Sigmoid colon (tissue), 4 donors: ENCODE data around the gene ERFL.

ENCODE experiments used
- EP300 ChIP-seq, 4 donors: sonication (generic); formaldehyde crosslinking; IDR thresholded peaks; one replicate each; pipeline ENCODE4 v1.6.1; 2017; ENCODE audit warnings: antibody characterized with exemption in 4 of 4
- POLR2A ChIP-seq, 2 donors: fragments of 450-650 bp; IDR thresholded peaks; one replicate each; pipeline ENCODE4 v1.6.1; 2016; ENCODE audit warnings: antibody characterized with exemption in 2 of 2, mild to moderate bottlenecking in 2 of 2, moderate library complexity in 2 of 2
- POLR2AphosphoS5 ChIP-seq, 4 donors: sonication (generic); formaldehyde crosslinking; IDR thresholded peaks; one replicate each; pipeline ENCODE4 v1.6.1; 2017; ENCODE audit warnings: antibody characterized with exemption in 4 of 4
- TF ChIP-seq, protein P1 (sequence below), 4 experiments: fragments of 450-650 bp in 3 of 4; fragments of 200-600 bp in 1 of 4; IDR thresholded peaks; one replicate each; pipeline ENCODE4 v1.5.1; 2016 to 2019; ENCODE audit warnings: antibody characterized with exemption in 4 of 4, mild to moderate bottlenecking in 3 of 4, moderate library complexity in 2 of 4

DNA sequence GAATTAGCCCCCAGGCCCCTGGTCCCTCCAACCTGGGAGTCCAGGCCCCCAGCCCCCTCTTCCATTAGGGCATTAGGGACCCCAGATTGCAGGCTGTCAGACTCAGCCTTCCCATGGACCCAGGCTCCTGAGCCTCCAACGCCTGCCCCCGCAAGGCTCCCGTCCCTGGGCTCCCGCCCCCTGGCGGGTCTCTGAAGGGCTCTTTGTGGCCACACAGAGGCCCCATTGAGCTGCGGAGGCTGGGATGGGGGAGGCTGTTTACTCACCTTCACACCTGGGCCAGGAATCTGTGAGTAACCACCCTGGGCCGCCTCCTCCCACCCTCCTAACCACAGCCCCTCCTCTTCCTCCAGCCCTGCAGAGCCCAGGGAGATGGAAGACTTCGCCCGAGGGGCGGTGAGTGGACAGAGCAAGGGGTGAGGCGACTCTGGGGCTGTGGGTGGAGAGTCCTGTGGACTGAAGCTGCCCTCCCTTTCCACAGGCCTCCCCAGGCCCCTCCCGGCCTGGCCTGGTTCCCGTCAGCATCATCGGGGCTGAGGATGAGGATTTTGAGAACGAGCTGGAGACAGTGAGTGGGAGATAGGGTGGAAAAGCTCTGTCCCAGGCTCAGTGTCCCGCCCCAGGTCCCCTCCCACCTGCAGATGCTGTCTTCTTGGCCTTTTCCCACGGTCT lies 40.4 kb downstream of the ERFL start:
- TF ChIP-seq, protein P1, sequence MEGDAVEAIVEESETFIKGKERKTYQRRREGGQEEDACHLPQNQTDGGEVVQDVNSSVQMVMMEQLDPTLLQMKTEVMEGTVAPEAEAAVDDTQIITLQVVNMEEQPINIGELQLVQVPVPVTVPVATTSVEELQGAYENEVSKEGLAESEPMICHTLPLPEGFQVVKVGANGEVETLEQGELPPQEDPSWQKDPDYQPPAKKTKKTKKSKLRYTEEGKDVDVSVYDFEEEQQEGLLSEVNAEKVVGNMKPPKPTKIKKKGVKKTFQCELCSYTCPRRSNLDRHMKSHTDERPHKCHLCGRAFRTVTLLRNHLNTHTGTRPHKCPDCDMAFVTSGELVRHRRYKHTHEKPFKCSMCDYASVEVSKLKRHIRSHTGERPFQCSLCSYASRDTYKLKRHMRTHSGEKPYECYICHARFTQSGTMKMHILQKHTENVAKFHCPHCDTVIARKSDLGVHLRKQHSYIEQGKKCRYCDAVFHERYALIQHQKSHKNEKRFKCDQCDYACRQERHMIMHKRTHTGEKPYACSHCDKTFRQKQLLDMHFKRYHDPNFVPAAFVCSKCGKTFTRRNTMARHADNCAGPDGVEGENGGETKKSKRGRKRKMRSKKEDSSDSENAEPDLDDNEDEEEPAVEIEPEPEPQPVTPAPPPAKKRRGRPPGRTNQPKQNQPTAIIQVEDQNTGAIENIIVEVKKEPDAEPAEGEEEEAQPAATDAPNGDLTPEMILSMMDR (IDR thresholded peaks at IDR 0.05) = no peak
- TF ChIP-seq POLR2A (IDR thresholded peaks at IDR 0.05) (no peak), EP300 (IDR thresholded peaks at IDR 0.05) (no peak), POLR2AphosphoS5 (IDR thresholded peaks at IDR 0.05) (no peak)
